ENCODE measurements around the gene ADRA1B. TPM values are rescaled to one million over a fixed set of nuclear protein-coding genes. Genes with fewer than 3 reads are reported as not detected.

The ADRA1B gene
- total and polyA plus RNA-seq, 2 of the 8 experiments (the other 6 are each of a cell fraction or from before 2014, with no cell fraction given): not detected

- CTCF ChIA-PET (ENCODE audit: partially characterized antibody): interaction anchor here (0.6 to 4.3 kb wide), 9 partner anchors 10 to 647 kb away, joined by 3 to 46 read pairs (median 3); no protein-coding TSS in a partner anchor
- H4K5ac ChIP-seq (ENCODE audit: insufficient read length, low read depth, low read length): no peak overlapping the region
- no peak for TF ChIP-seq RXRA (IDR thresholded peaks at IDR 0.05; ENCODE audit: insufficient read depth, low read depth, low read length)
- no peak for TF ChIP-seq TAF7 (optimal IDR thresholded peaks at IDR 0.05; ENCODE audit: borderline replicate concordance, low read depth, low read length)
- TF ChIP-seq HDAC2 (IDR thresholded peaks at IDR 0.05; ENCODE audit: borderline replicate concordance in 1 of 2, low read depth in 2 of 2, low read length in 2 of 2): no peak
- no peak for TF ChIP-seq SIX5 (IDR thresholded peaks at IDR 0.05; ENCODE audit: low read depth, low read length)
- no peak for TF ChIP-seq GTF2F1 (IDR thresholded peaks at IDR 0.05; ENCODE audit: borderline replicate concordance, low read depth, low read length)
- no peak for TF ChIP-seq USF2 (IDR thresholded peaks at IDR 0.05; ENCODE audit: low read length)
- no peak for TF ChIP-seq KDM1A (IDR thresholded peaks at IDR 0.05; ENCODE audit: borderline replicate concordance, low read length)
- TF ChIP-seq RBBP5 (IDR thresholded peaks at IDR 0.05; ENCODE audit: borderline replicate concordance, low read depth, low read length): no peak
- no peak for TF ChIP-seq NANOG (IDR thresholded peaks at IDR 0.05; ENCODE audit: insufficient read depth, low read depth, low read length, poor library complexity, severe bottlenecking)
- no peak for TF ChIP-seq RNF2 (IDR thresholded peaks at IDR 0.05; ENCODE audit: borderline replicate concordance, low read depth, low read length, missing control alignments, poor library complexity, severe bottlenecking)
- no peak for TF ChIP-seq RFX5 (IDR thresholded peaks at IDR 0.05; ENCODE audit: borderline replicate concordance, low read depth, low read length)
- no peak for TF ChIP-seq GABPA (IDR thresholded peaks at IDR 0.05; ENCODE audit: borderline replicate concordance, insufficient read depth, low read length)
Measured at GRCh38 chr5:159962214-159962613, 45.9 kb downstream of the ADRA1B start.

More at GRCh38 chr5:159962214-159962613, 45.9 kb downstream of the ADRA1B start:
- H3K56ac ChIP-seq (replicated peaks; ENCODE audit: insufficient read length, low read depth, low read length): no peak overlapping the region
- no peak overlapping the region for H2BK12ac ChIP-seq (ENCODE audit: low read depth, low read length)
- no peak overlapping the region for H2BK5ac ChIP-seq (ENCODE audit: low read depth, low read length)
- H3K79me1 ChIP-seq (ENCODE audit: low read depth, low read length): no peaks in the 10 kb centered on the region
- DNase-seq (ENCODE audit: low read depth in 1 of 2, low spot score in 2 of 2) (no peak), FAIRE-seq (no peak)
- H2AK5ac ChIP-seq (ENCODE audit: low read depth, low read length): no peak overlapping the region
- no peak overlapping the region for H3K18ac ChIP-seq (ENCODE audit: extremely low read depth, low read length)
- no peaks in the 10 kb centered on the region for H4K20me1 ChIP-seq (replicated peaks in 1 of 2; ENCODE audit: control insufficient read depth in 1 of 2, insufficient read depth in 2 of 2, low read length in 2 of 2)
- POLR2A ChIA-PET (ENCODE audit: partially characterized antibody): no interaction called here
- H4K91ac ChIP-seq (replicated peaks; ENCODE audit: insufficient read length, low read length): no peak overlapping the region
- H3K23me2 ChIP-seq (ENCODE audit: low read depth, low read length): no peaks in the 10 kb centered on the region
- no peak overlapping the region for H3K9ac ChIP-seq (replicated peaks in 1 of 4; ENCODE audit: extremely low read depth in 1 of 4, low read depth in 3 of 4, low read length in 3 of 4)
- H3K14ac ChIP-seq (ENCODE audit: insufficient read length): no peak overlapping the region
- no peaks in the 10 kb centered on the region for H3K9me3 ChIP-seq (ENCODE audit: insufficient read depth in 2 of 2, low read depth in 1 of 2, low read length in 1 of 2)
- H2BK20ac ChIP-seq (ENCODE audit: low read length): no peak overlapping the region
- no peak overlapping the region for H3K4me3 ChIP-seq (ENCODE audit: extremely low read depth in 1 of 4, insufficient read depth in 2 of 4, low read depth in 3 of 4, low read length in 4 of 4)
- no peak overlapping the region for H3K4ac ChIP-seq (replicated peaks; ENCODE audit: insufficient read length, low read depth, low read length)
- no peaks in the 10 kb centered on the region for H3K27me3 ChIP-seq (replicated peaks in 1 of 4; ENCODE audit: control insufficient read depth in 3 of 4, extremely low read depth in 1 of 4, insufficient read depth in 3 of 4, low read length in 3 of 4)
- H2BK120ac ChIP-seq (replicated peaks; ENCODE audit: low read depth, low read length): no peak overlapping the region
- no peak overlapping the region for H2AFZ ChIP-seq (ENCODE audit: low read length)
- H3K36me3 ChIP-seq (ENCODE audit: control insufficient read depth in 2 of 4, insufficient read depth in 4 of 4, low read length in 3 of 4): no peaks in the 10 kb centered on the region
- 90% methylated on average over 4 of the region's 4 CpGs; no CpG with 5 or more reads in 1 of the 2 experiments for WGBS, 2 experiments (ENCODE audit: extremely low coverage in 1 of 2, insufficient coverage in 1 of 2, insufficient read length in 1 of 2, insufficient replicate concordance in 2 of 2, low coverage in 1 of 2, low lambda C conversion rate in 2 of 2, missing lambda C conversion rate in 1 of 2)
- no peak overlapping the region for H3K27ac ChIP-seq (ENCODE audit: low read depth, low read length)
- no peak overlapping the region for H2BK15ac ChIP-seq (ENCODE audit: low read length)
- H3K4me1 ChIP-seq (replicated peaks in 1 of 4; ENCODE audit: control insufficient read depth in 3 of 4, insufficient read depth in 4 of 4, low read length in 3 of 4): no peaks in the 10 kb centered on the region
- no peak overlapping the region for H3K4me2 ChIP-seq (ENCODE audit: insufficient read depth in 1 of 2, low read depth in 2 of 2, low read length in 2 of 2)
- no peak overlapping the region for H3K23ac ChIP-seq (ENCODE audit: insufficient read length)
- no peak overlapping the region for H4K8ac ChIP-seq (ENCODE audit: extremely low read depth, insufficient read depth, low read length)
- no peaks in the 10 kb centered on the region for H3K79me2 ChIP-seq (ENCODE audit: control insufficient read depth in 1 of 2, insufficient read depth in 2 of 2, low read length in 2 of 2)
